Lung (tissue), 12 donors: Measurements from ENCODE around the gene RBM26. TPM values are rescaled to one million over a fixed set of nuclear protein-coding genes. Genes with fewer than 3 reads are reported as not detected.

Experiments used
- ATAC-seq: fragments of 200-7000 bp; cut with Tn5 transposase; one replicate; pipeline ENCODE4 v1.9.1; 2020; ENCODE audit warnings: moderate number of reproducible peaks; ENCODE audit not compliant: insufficient read depth, low FRiP score
- DNase-seq, 3 donors: peaks; one replicate each; pipeline ENCODE4 v3.0.0-alpha.2; 2013 to 2017
- H3K27ac ChIP-seq, 2 donors: one replicate each; pipeline ENCODE4 v1.5.1; 2013; ENCODE audit warnings: mild to moderate bottlenecking in 2 of 2, moderate library complexity in 2 of 2, control low read depth in 1 of 2, inconsistent platforms in 1 of 2, low read depth in 1 of 2, low read length in 1 of 2
- H3K27me3 ChIP-seq, 3 donors: one replicate each; pipeline ENCODE4 v1.5.1; 2013; ENCODE audit warnings: low read length in 2 of 3; ENCODE audit not compliant: control insufficient read depth in 3 of 3, insufficient read depth in 3 of 3
- H3K36me3 ChIP-seq, 4 donors: one replicate each; pipeline ENCODE4 v1.5.1; 2013; ENCODE audit warnings: low read length in 4 of 4, mild to moderate bottlenecking in 1 of 4, moderate library complexity in 1 of 4; ENCODE audit not compliant: control insufficient read depth in 4 of 4, insufficient read depth in 4 of 4
- H3K4me1 ChIP-seq, 5 donors: one replicate each; pipeline ENCODE4 v1.5.1; 2013; ENCODE audit warnings: low read length in 5 of 5, mild to moderate bottlenecking in 2 of 5, moderate library complexity in 1 of 5; ENCODE audit not compliant: control insufficient read depth in 5 of 5, insufficient read depth in 5 of 5
- H3K4me3 ChIP-seq: one replicate; pipeline ENCODE4 v1.5.1; 2013; ENCODE audit warnings: mild to moderate bottlenecking, control low read depth, moderate library complexity
- H3K9ac ChIP-seq, 2 donors: one replicate each; pipeline ENCODE4 v1.5.1; 2013; ENCODE audit warnings: low read length in 2 of 2, control low read depth in 1 of 2; ENCODE audit not compliant: insufficient read depth in 1 of 2
- H3K9me3 ChIP-seq, 4 donors: one replicate each; pipeline ENCODE4 v1.5.1; 2013; ENCODE audit warnings: low read length in 3 of 4, mild to moderate bottlenecking in 1 of 4, moderate library complexity in 1 of 4; ENCODE audit not compliant: control insufficient read depth in 4 of 4, insufficient read depth in 3 of 4
- WGBS, 2 donors: extraction: QIAGEN DNeasy Blood & Tissue Kit; methylation state at CpG; one replicate each; pipeline ENCODE4 v1.1.7; 2013; 5-methylcytosine and 5-hydroxymethylcytosine counted together
- polyA plus RNA-seq, 2 donors: library from polyadenylated mRNA; stranded (reverse); fragments of 200-250 nt; gene quantifications; one replicate each; pipeline ENCODE4 v1.2.1, GENCODE V29; 2013
- total RNA-seq, 2 donors: library from RNA; depleted of rRNA in 1 of 2; stranded (reverse); fragments of >200 nt in 1 of 2; gene quantifications; one replicate each; pipeline ENCODE4 v1.2.1, GENCODE V29; 2014 to 2021
- TF ChIP-seq, protein P1 (sequence below): IDR thresholded peaks from 2 replicates; pipeline ENCODE4 v1.5.1; 2012; ENCODE audit warnings: mild to moderate bottlenecking; ENCODE audit errors: control extremely low read depth, extremely low read depth
- donor health status: control.
- donor health status: control.
- donor health status: Bipolar disorder and iron deficiency.
- donor health status: healthy.
- donor health status: DM: yes; HTN: yes; CAD: no.

RBM26 gene
- total and polyA plus RNA-seq, 4 donors: 12.9 to 91.8 (median 32.3) TPM

DNA sequence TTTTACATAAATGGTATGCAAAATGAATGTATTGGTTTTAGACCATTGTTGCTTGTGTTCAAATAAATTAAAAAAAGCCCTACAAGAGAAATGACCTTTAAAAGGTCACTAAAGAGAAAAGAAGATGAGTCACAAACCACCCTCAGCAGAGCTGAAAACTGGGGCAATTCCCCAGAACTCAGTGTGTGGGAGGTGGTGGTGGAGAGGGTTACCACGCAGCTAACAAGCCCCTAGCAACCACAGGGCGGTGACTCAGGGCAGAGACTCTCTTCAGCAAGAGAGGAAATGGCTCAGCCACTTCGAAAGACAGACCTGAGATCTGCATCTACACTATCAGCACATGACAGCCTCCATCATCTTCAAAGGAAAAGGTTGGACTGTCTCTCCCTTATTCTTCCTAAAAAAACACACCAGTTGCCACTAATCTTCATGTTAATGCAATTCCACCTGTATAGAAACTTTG, 45.5 kb upstream of the RBM26 start:
- Histone ChIP-seq H3K27ac (no peak overlapping the region), H3K36me3 (no peaks in the 10 kb centered on the region), H3K4me1 (no peaks in the 10 kb centered on the region), H3K9me3 (no peaks in the 10 kb centered on the region), H3K4me3 (no peak overlapping the region), H3K27me3 (no peaks in the 10 kb centered on the region), H3K9ac (no peak overlapping the region)
- WGBS, 2 donors: 42 to 44% methylated on average over 3 of the region's 3 CpGs
- TF ChIP-seq, protein P1, sequence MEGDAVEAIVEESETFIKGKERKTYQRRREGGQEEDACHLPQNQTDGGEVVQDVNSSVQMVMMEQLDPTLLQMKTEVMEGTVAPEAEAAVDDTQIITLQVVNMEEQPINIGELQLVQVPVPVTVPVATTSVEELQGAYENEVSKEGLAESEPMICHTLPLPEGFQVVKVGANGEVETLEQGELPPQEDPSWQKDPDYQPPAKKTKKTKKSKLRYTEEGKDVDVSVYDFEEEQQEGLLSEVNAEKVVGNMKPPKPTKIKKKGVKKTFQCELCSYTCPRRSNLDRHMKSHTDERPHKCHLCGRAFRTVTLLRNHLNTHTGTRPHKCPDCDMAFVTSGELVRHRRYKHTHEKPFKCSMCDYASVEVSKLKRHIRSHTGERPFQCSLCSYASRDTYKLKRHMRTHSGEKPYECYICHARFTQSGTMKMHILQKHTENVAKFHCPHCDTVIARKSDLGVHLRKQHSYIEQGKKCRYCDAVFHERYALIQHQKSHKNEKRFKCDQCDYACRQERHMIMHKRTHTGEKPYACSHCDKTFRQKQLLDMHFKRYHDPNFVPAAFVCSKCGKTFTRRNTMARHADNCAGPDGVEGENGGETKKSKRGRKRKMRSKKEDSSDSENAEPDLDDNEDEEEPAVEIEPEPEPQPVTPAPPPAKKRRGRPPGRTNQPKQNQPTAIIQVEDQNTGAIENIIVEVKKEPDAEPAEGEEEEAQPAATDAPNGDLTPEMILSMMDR: no peak
- ATAC-seq: peak; percentile 75
- no peak for DNase-seq

DNA sequence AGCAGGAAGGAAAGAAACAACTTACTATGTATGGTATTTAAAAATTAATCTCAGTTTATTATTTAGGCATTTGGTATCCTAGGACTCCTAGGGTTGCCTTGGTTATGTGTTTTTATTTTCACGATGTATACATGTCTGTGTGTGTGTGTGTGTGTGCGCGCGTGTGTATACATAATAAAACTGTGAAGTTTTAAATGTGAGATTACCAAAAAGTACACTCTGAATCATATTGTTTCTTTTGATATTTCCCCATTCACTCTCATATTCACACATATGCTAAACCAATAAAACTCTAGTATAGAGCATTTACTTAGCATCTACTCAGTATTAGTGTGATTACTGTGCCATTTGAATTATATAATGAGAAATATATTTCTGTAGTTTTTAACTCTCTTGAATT, 44.1 kb upstream of the RBM26 start:
- ATAC-seq (no peak), DNase-seq (no peak)
- 92 to 97% methylated on average over 4 of the region's 4 CpGs for WGBS, 2 donors
- H3K4me1 ChIP-seq: no peaks in the 10 kb centered on the region
- H3K27ac ChIP-seq: no peak overlapping the region
- no peak overlapping the region for H3K4me3 ChIP-seq
- no peaks in the 10 kb centered on the region for H3K27me3 ChIP-seq
- H3K9me3 ChIP-seq: peaks cover 0 to 2% (median 0%) of the 10 kb centered on the region in 4 donors
- TF ChIP-seq, protein P1: no peak
- no peaks in the 10 kb centered on the region for H3K36me3 ChIP-seq
- H3K9ac ChIP-seq: no peak overlapping the region

DNA sequence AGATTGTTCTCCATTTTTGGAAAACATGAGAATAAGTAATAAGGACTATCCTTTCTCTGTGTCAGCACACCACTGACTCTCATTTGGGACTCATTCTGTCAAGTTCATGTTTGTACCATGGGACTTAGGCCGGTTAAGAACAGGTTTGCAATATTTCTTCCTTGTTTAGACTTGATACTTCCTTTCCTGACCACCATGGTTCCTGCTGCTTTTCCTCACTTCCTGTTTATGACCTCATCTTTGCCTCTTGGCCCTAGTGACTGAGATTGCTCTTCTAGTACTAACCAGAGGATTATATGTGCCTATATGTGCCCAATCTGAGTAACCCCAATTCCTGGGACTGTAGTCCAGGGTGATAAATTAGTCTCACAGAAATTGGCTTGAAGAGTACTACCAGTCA, 42.4 kb upstream of the RBM26 start:
- no peak overlapping the region for H3K9ac ChIP-seq

DNA sequence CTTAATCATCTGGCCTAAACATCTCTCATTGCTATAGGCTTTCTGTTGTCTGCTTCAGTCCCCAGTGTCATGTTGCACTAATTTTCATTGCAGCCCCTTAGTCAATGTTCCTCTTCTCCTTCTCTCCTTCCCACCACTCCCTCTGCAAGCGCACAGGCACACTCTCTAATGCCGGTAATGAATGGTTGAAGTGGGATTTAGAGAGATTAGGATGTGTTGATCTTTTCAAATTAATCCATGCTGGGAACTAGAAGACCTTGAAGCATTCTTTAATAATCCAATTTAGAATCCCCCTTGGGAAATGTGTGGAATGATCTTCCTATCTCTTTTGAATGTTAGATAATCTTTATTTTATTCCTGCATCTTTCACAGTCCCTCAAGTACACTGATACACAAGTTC, 41.7 kb upstream of the RBM26 start:
- WGBS, 2 donors: 83 to 92% methylated on average over 2 of the region's 2 CpGs
- no peak overlapping the region for H3K9ac ChIP-seq
- ATAC-seq (no peak), DNase-seq (no peak)
- no peaks in the 10 kb centered on the region for H3K4me1 ChIP-seq
- TF ChIP-seq, protein P1: no peak
- no peaks in the 10 kb centered on the region for H3K27me3 ChIP-seq
- no peak overlapping the region for H3K4me3 ChIP-seq
- no peak overlapping the region for H3K27ac ChIP-seq
- H3K9me3 ChIP-seq: peaks cover 0 to 2% (median 0%) of the 10 kb centered on the region in 4 donors
- H3K36me3 ChIP-seq: no peaks in the 10 kb centered on the region

More for the DNA sequence above, 42.4 kb upstream of the RBM26 start:
- no peaks in the 10 kb centered on the region for H3K4me1 ChIP-seq
- no peak overlapping the region for H3K4me3 ChIP-seq
- peaks cover 0 to 2% (median 0%) of the 10 kb centered on the region in 4 donors for H3K9me3 ChIP-seq
- WGBS, 2 donors: 8 to 44% methylated on average over 1 of the region's 1 CpG
- no peaks in the 10 kb centered on the region for H3K36me3 ChIP-seq
- ATAC-seq (no peak), DNase-seq (peak in 1 of 3 donors; percentile 18)
- TF ChIP-seq, protein P1: no peak
- H3K27ac ChIP-seq: no peak overlapping the region
- no peaks in the 10 kb centered on the region for H3K27me3 ChIP-seq
